GM08714 (cell line): ENCODE data around the gene ZNF292.
"Not testable (repeated sequence)": the region's sequence is repeated elsewhere in the genome, so short reads cannot be mapped to it uniquely, and the experiment has no call there.

Source experiments
- H3K4me3 ChIP-seq: fragments of 200-500 bp; sonication (Bioruptor generic); 2 replicates; pipeline ENCODE4 v1.5.1; 2014; ENCODE audit warnings: mild to moderate bottlenecking, low read length, inconsistent platforms
- ZNF274 ChIP-seq: IDR thresholded peaks from 2 replicates; pipeline ENCODE4 v1.6.1; 2012; ENCODE audit warnings: mild to moderate bottlenecking, low read depth, low read length

ZNF292 gene

GRCh38 chr6:87154993-87155841, at the start of gene ZNF292:
ZNF292 (plus strand) TSS chr6:87155565; CDS start chr6:87155592, 27 bp downstream.
- no peak for TF ChIP-seq ZNF274
- H3K4me3 ChIP-seq = peak within 1 kb of the TSS; percentile 87

GRCh38 chr6:87105823-87106222, 49.5 kb upstream of the ZNF292 start:
- no peak for TF ChIP-seq ZNF274
- H3K4me3 ChIP-seq = no peak overlapping the region

GRCh38 chr6:87110636-87111035, 44.7 kb upstream of the ZNF292 start:
- H3K4me3 ChIP-seq = no peak overlapping the region
- TF ChIP-seq ZNF274 = no peak

GRCh38 chr6:87115402-87116135, 39.8 kb upstream of the ZNF292 start:
- no peak for TF ChIP-seq ZNF274

GRCh38 chr6:87116922-87117321, 38.4 kb upstream of the ZNF292 start:
- H3K4me3 ChIP-seq = no peak overlapping the region
- no peak for TF ChIP-seq ZNF274

More at GRCh38 chr6:87115402-87116135, 39.8 kb upstream of the ZNF292 start:
- H3K4me3 ChIP-seq = no peak overlapping the region

- no peak overlapping the region for H3K4me3 ChIP-seq
- no peak for TF ChIP-seq ZNF274
Observed at GRCh38 chr6:87118054-87118453, 37.3 kb upstream of the ZNF292 start.

GRCh38 chr6:87122477-87122876, 32.9 kb upstream of the ZNF292 start:
- H3K4me3 ChIP-seq = peak overlapping the region; percentile 21; the same call in 1 of the 2 replicates
- no peak for TF ChIP-seq ZNF274

- H3K4me3 ChIP-seq = no peak overlapping the region
- no peak for TF ChIP-seq ZNF274
Observed at GRCh38 chr6:87124074-87124473, 31.3 kb upstream of the ZNF292 start.

- no peak for TF ChIP-seq ZNF274
Observed at GRCh38 chr6:87126501-87126900, 28.9 kb upstream of the ZNF292 start.

GRCh38 chr6:87127737-87128136, 27.6 kb upstream of the ZNF292 start:
- TF ChIP-seq ZNF274 = no peak
- no peak overlapping the region for H3K4me3 ChIP-seq

More at GRCh38 chr6:87126501-87126900, 28.9 kb upstream of the ZNF292 start:
- no peak overlapping the region for H3K4me3 ChIP-seq

- H3K4me3 ChIP-seq = no peak overlapping the region
- TF ChIP-seq ZNF274 = no peak
Observed at GRCh38 chr6:87136963-87137362, 18.4 kb upstream of the ZNF292 start.

- no peak for TF ChIP-seq ZNF274
- H3K4me3 ChIP-seq = no peak overlapping the region
Observed at GRCh38 chr6:87139236-87139635, 16.1 kb upstream of the ZNF292 start.

- not testable (repeated sequence) for H3K4me3 ChIP-seq
Observed at GRCh38 chr6:87139927-87140326, 15.4 kb upstream of the ZNF292 start.

- no peak overlapping the region for H3K4me3 ChIP-seq
- no peak for TF ChIP-seq ZNF274
Observed at GRCh38 chr6:87146363-87146762, 9.0 kb upstream of the ZNF292 start.

- H3K4me3 ChIP-seq = no peak overlapping the region
- no peak for TF ChIP-seq ZNF274
Observed at GRCh38 chr6:87150406-87150805, 5.0 kb upstream of the ZNF292 start.
